ENCODE results near the gene HEATR5A. TPM values are rescaled to one million over a fixed set of nuclear protein-coding genes. Genes with fewer than 3 reads are reported as not detected.

The HEATR5A gene
- total and polyA plus RNA-seq, 2 of the 13 experiments (the other 11 are each of a cell fraction or from before 2014, with no cell fraction given), result 36.4 to 105 TPM

DNA sequence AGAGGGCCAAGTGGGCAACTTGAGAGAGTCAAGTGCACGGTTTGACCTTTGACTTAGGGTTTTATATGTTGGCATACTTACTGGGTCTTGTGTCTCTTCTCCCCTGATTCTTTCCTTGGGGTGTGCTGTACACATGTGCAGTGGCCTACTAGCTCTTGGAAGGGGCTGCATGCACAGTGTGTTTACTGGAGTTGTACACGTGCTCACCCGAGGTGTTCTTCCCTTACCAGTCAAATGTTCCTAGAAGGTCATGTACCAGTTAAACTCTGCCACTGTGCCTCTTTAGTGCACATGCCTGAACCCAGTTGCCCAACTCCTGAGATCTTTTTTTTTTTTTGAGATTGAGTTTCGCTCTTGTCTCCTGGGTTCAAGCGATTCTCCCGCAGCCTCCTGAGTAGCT lies 46.2 kb upstream of the HEATR5A start (continued):
- TF ChIP-seq, protein P1, sequence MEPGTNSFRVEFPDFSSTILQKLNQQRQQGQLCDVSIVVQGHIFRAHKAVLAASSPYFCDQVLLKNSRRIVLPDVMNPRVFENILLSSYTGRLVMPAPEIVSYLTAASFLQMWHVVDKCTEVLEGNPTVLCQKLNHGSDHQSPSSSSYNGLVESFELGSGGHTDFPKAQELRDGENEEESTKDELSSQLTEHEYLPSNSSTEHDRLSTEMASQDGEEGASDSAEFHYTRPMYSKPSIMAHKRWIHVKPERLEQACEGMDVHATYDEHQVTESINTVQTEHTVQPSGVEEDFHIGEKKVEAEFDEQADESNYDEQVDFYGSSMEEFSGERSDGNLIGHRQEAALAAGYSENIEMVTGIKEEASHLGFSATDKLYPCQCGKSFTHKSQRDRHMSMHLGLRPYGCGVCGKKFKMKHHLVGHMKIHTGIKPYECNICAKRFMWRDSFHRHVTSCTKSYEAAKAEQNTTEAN (CRISPR knock-in tag; conservative IDR thresholded peaks at IDR 0.05), result no peak

DNA sequence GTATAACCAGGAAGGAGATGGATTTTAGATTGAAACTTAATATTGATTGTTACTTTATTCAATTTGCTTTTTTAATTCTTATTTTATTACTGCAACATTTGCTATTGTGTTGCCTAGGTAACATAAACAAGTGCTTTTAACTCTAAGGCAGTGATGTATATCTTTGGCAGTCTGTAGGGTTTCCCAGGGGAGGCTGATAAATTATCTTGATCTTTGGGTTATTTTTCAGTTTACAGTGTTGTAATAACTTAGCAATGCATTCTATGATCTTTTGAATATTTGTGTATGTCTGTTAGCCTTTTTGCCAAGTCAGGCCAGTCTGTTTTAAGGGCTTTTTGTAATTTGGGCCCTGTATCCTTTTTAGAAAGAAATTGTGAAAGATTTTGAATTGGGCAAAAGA lies 44.8 kb upstream of the HEATR5A start:
- Histone ChIP-seq H3K4me3 (replicated peaks in 1 of 3; ENCODE audit: insufficient read depth in 1 of 3, low read depth in 2 of 3, low read length in 3 of 3) (no peak overlapping the region), H3K9me3 (ENCODE audit: low read length) (no peaks in the 10 kb centered on the region), H2AFZ (ENCODE audit: low read length) (no peak overlapping the region), H3K4me2 (ENCODE audit: low read depth, low read length) (no peak overlapping the region), H3K27me3 (ENCODE audit: control insufficient read depth in 1 of 2, insufficient read depth in 2 of 2, low read length in 2 of 2) (no peaks in the 10 kb centered on the region), H3K36me3 (replicated peaks in 1 of 2; ENCODE audit: control insufficient read depth in 1 of 2, insufficient read depth in 2 of 2, low read length in 2 of 2) (no peaks in the 10 kb centered on the region), H3K27ac (ENCODE audit: extremely low read length, insufficient read depth, low read length) (no peak overlapping the region), H3K9ac (ENCODE audit: insufficient read depth, low read depth, low read length) (no peak overlapping the region), H3K79me2 (ENCODE audit: insufficient read depth, low read length) (no peaks in the 10 kb centered on the region), H3K4me1 (ENCODE audit: insufficient read depth, low read length) (peaks cover 9% of the 10 kb centered on the region), H4K20me1 (ENCODE audit: insufficient read depth, low read length) (no peaks in the 10 kb centered on the region)
- in situ Hi-C loops (cut with HindIII; ENCODE audit: extremely low pct_ligation_motif_present, low pct_unique_long_range_greater_than_20kb), result no loop called here
- TF ChIP-seq ZNF629 (CRISPR knock-in tag; conservative IDR thresholded peaks at IDR 0.05) (no peak), NR2F2 (IDR thresholded peaks at IDR 0.05; ENCODE audit: borderline replicate concordance, low read depth) (no peak), ZNF12 (CRISPR knock-in tag; IDR thresholded peaks at IDR 0.05) (no peak), ATF7 (IDR thresholded peaks at IDR 0.05) (no peak), ATF7 (CRISPR knock-in tag; IDR thresholded peaks at IDR 0.05) (no peak), ZNF883 (CRISPR knock-in tag; IDR thresholded peaks at IDR 0.05; ENCODE audit: not compliant biosample characterization) (no peak), SNAPC2 (CRISPR knock-in tag; IDR thresholded peaks at IDR 0.05) (no peak), ZNF709 (CRISPR knock-in tag; IDR thresholded peaks at IDR 0.05) (no peak), ELF3 (CRISPR knock-in tag; IDR thresholded peaks at IDR 0.05) (no peak), MEF2D (CRISPR knock-in tag; IDR thresholded peaks at IDR 0.05) (no peak), ZNF160 (CRISPR knock-in tag; IDR thresholded peaks at IDR 0.05) (no peak)
- TF ChIP-seq, protein P2, sequence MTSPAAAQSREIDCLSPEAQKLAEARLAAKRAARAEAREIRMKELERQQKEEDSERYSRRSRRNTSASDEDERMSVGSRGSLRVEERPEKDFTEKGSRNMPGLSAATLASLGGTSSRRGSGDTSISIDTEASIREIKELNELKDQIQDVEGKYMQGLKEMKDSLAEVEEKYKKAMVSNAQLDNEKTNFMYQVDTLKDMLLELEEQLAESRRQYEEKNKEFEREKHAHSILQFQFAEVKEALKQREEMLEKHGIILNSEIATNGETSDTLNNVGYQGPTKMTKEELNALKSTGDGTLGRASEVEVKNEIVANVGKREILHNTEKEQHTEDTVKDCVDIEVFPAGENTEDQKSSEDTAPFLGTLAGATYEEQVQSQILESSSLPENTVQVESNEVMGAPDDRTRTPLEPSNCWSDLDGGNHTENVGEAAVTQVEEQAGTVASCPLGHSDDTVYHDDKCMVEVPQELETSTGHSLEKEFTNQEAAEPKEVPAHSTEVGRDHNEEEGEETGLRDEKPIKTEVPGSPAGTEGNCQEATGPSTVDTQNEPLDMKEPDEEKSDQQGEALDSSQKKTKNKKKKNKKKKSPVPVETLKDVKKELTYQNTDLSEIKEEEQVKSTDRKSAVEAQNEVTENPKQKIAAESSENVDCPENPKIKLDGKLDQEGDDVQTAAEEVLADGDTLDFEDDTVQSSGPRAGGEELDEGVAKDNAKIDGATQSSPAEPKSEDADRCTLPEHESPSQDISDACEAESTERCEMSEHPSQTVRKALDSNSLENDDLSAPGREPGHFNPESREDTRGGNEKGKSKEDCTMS (CRISPR knock-in tag; conservative IDR thresholded peaks at IDR 0.05), result no peak
- TF ChIP-seq, protein P3, sequence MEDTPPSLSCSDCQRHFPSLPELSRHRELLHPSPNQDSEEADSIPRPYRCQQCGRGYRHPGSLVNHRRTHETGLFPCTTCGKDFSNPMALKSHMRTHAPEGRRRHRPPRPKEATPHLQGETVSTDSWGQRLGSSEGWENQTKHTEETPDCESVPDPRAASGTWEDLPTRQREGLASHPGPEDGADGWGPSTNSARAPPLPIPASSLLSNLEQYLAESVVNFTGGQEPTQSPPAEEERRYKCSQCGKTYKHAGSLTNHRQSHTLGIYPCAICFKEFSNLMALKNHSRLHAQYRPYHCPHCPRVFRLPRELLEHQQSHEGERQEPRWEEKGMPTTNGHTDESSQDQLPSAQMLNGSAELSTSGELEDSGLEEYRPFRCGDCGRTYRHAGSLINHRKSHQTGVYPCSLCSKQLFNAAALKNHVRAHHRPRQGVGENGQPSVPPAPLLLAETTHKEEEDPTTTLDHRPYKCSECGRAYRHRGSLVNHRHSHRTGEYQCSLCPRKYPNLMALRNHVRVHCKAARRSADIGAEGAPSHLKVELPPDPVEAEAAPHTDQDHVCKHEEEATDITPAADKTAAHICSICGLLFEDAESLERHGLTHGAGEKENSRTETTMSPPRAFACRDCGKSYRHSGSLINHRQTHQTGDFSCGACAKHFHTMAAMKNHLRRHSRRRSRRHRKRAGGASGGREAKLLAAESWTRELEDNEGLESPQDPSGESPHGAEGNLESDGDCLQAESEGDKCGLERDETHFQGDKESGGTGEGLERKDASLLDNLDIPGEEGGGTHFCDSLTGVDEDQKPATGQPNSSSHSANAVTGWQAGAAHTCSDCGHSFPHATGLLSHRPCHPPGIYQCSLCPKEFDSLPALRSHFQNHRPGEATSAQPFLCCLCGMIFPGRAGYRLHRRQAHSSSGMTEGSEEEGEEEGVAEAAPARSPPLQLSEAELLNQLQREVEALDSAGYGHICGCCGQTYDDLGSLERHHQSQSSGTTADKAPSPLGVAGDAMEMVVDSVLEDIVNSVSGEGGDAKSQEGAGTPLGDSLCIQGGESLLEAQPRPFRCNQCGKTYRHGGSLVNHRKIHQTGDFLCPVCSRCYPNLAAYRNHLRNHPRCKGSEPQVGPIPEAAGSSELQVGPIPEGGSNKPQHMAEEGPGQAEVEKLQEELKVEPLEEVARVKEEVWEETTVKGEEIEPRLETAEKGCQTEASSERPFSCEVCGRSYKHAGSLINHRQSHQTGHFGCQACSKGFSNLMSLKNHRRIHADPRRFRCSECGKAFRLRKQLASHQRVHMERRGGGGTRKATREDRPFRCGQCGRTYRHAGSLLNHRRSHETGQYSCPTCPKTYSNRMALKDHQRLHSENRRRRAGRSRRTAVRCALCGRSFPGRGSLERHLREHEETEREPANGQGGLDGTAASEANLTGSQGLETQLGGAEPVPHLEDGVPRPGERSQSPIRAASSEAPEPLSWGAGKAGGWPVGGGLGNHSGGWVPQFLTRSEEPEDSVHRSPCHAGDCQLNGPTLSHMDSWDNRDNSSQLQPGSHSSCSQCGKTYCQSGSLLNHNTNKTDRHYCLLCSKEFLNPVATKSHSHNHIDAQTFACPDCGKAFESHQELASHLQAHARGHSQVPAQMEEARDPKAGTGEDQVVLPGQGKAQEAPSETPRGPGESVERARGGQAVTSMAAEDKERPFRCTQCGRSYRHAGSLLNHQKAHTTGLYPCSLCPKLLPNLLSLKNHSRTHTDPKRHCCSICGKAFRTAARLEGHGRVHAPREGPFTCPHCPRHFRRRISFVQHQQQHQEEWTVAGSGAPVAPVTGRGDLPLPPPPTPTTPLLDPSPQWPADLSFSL (CRISPR knock-in tag; IDR thresholded peaks at IDR 0.05), result no peak
- ATAC-seq, result no peak
- POLR2A ChIA-PET, result no interaction called here
- no peak for FAIRE-seq
- no TSS peak for BruUV-seq (replicated peaks)
- no peak for DNase-seq (ENCODE audit: low spot score)
- CTCF ChIA-PET (ENCODE audit: low intra/inter-chr PET ratio, low total read pairs), result no interaction called here
- intact Hi-C loops (cut with micrococcal nuclease; ENCODE audit: unreplicated experiment), result no loop called here
